Mucosa of gallbladder (tissue), 1 donor: ENCODE results near the gene LRRC61. TPM values are rescaled to one million over a fixed set of nuclear protein-coding genes. Genes with fewer than 3 reads are reported as not detected.

Source experiments
- DNase-seq: peaks from one replicate; pipeline ENCODE4 v3.0.0-alpha.2; 2020; ENCODE audit warnings: low spot score
- total RNA-seq: library from RNA; stranded (reverse); gene quantifications from one replicate; pipeline ENCODE4 v1.2.1, GENCODE V29; 2021
- donor health status: DM: no; HTN: no; CAD: no.

The LRRC61 gene
- total RNA-seq, 1 donor from 2014 or later: 11.7 TPM

DNA sequence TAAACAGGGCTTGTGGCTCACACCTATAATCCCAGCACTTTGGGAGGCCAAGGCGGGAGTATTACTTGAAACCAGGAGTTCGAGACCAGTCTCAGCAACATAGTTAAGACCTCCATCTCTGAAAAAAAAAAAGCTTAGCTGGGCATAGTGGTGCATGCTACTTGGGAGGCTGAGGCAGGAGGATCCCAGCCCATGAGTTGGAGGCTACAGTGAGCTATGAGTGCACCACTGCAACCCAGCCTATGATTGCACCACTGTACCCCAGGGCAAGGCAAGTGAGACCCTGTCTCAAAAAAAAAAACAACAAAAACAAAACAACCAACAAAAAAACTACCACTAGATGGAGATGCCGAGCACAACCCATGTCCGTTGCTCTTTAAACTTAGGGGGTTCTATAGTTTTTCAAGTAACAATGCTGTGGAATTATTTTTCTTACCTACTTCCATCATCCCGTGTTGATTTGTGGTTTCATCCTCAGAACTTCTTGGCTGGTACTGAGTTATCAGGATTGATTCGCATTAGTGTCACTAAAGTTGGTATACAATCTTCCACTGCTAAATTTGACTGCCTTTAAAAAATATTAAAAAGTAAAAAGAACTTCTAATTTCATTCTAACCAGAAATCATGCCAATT, 33.2 kb downstream of the LRRC61 start:
- no peak for DNase-seq

DNA sequence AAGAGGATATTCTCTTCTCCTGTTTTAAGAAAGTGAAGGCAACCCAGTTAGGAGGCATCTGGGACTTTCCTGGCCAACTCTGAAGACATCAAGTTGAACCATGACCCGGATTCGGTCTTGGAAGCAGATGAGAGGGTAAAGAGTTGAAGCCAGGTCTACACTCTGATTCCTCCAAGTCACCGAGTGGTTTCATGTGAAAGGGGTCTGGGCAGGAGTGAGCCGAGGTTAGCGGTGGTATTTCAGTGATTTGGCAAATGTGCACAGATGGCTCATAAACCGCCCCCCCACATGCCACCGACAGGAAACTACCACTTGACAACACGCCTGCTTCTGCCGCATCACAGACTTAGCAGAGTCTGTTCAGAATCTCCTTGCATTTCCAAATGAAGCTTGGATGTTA, 34.1 kb downstream of the LRRC61 start:
- DNase-seq: no peak

GRCh38 chr7:150357771-150358427, 34.7 kb downstream of the LRRC61 start:
- DNase-seq: no peak

- no peak for DNase-seq
These were observed 35.3 kb downstream of the LRRC61 start for GRCh38 chr7:150358433-150358832.

GRCh38 chr7:150358988-150359621, 36.0 kb downstream of the LRRC61 start:
- no peak for DNase-seq

GRCh38 chr7:150359622-150360362, 36.6 kb downstream of the LRRC61 start:
- DNase-seq: no peak

GRCh38 chr7:150360363-150361058, 37.4 kb downstream of the LRRC61 start:
- DNase-seq: no peak

DNA sequence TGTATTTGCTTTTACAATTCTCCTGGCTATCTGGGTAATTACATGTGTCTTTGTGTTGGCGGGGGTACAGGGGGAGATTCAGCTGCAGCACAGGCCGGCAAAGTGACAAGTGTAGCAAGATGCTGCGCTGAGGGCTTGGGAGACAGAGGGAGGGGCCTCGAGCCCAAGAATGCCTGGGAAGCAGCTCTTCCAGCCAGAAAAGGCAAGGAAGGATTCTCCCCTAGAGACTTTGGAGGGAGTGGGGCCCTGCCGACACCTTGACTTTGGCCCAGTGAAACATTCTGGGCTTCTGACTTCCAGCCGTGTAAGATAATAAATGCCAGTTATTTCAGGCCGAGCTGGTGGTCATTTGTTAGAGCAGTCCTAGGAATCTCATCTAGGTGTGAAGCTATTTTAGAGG, 38.2 kb downstream of the LRRC61 start:
- no peak for DNase-seq

DNA sequence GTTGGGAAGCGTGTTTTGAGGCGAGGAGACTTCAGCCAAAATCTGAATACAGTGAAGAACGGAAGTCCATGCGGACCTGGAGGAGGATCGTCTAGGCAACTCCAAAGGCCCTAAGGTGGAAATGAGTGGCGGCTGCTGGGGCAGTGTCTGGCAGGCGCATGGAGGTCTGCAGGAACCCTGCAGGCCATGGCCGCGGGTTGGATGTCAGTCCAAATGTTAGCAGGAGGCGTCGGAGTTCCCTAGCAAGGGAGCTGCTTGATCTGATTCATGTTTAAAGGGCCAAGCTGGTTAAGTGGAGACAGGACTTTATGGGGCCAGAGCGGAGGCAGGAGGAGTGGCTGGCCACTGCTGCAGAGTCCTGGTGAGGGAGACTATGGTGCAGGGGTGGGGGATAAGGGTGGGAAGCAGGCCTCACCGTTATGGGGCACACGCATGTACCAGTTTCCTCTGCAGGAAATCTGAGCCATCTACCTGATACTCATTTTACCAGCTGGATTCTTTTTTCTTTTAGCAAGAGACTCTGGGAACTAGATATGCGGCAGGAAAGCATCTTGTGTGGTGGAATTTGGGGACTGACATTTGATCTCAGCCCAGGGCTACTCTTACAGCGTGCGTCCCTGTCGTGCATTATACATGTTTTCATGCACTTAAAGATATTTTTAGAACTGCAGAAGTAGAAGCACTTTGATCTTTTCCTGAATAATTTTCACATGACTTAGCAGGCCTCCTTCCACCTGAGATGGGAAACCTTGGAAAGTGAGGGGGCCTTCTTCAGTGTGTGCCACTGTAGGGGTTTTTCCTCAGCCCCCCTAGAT, 38.9 kb downstream of the LRRC61 start:
- no peak for DNase-seq

DNA sequence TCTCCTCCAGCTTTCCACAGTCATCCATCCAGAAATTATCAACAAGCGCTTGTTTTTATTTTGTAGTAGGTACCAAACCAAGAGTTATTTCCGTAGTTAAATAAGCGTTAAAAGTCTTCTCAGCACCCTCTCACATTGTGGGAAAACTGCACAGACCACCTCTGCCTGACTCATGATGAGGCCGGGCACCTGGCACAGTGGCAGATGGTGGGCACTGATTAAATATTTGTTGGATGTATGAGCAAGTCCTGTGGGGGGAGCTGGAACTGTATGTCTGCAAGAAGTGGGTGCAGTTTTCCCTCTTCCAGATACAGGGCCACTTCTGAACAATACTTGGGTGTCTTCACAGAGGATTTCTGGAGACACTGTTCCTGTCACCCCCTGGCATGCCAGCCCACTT, 40.2 kb downstream of the LRRC61 start:
- no peak for DNase-seq

DNA sequence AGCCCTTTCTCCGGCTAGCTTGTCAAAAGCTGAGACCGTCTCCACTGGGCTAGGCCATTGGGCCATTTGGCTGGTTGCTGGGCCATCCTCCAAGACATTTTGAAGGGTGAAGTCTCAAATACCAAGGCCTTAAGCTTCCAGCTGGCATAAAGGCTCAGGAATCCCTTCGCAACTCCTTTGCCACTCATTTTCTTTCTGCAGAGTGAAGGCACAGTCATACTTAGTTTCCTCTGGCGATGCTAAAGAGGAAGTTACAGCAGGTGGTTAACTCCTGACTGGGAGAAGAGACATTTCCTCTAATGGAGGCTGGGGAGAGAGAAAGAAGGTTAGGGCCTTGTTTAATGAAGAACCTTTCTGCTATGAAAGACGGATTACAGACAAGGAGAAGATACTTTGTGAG, 40.7 kb downstream of the LRRC61 start:
- DNase-seq: no peak

DNA sequence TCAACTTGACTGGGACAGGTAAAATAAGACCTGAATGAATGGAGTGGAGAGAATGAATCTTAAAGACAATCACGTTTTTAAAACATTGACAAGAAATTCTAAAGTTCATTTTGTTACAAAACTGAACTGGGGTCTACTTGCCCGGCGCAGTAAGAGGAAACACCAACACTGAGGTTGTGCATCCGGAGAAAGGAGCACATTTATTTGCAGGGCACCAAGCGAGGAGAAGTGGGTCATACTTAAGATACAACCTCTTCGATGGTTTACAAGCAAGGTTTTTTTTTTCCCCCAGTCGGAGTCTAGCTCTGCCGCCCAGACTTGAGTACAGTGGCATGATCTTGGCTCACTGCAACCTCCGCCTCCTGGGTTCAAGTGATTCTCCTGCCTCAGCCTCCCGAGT, 42.0 kb downstream of the LRRC61 start:
- DNase-seq: no peak

- DNase-seq: no peak
These were observed 42.7 kb downstream of the LRRC61 start for GRCh38 chr7:150365673-150366398.

DNA sequence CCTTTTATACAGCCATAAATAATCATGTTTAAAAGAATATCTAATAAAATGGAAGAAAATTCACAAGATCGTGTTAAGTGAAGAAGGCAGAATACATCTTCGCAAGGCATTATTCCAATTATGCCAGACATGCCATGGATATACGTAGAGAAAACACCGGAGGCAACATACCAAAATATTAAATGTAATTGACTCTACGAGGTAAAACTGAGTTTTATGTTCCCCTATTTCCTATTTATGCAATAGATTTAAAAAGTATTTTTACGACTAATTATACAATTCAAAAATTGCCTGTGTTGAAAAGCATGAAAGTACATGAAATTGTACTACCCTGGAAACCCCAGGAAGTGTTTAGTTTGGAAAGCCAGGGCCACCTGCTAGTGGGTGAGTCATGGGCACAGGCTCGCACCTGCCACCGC, 44.5 kb downstream of the LRRC61 start:
- no peak for DNase-seq

GRCh38 chr7:150368096-150368883, 45.1 kb downstream of the LRRC61 start, which contains the start of gene REPIN1:
Gene REPIN1, plus strand, starts transcription at chr7:150368822. Its CDS starts 890 bp downstream, at chr7:150369712.
- DNase-seq: peak; percentile 92

DNA sequence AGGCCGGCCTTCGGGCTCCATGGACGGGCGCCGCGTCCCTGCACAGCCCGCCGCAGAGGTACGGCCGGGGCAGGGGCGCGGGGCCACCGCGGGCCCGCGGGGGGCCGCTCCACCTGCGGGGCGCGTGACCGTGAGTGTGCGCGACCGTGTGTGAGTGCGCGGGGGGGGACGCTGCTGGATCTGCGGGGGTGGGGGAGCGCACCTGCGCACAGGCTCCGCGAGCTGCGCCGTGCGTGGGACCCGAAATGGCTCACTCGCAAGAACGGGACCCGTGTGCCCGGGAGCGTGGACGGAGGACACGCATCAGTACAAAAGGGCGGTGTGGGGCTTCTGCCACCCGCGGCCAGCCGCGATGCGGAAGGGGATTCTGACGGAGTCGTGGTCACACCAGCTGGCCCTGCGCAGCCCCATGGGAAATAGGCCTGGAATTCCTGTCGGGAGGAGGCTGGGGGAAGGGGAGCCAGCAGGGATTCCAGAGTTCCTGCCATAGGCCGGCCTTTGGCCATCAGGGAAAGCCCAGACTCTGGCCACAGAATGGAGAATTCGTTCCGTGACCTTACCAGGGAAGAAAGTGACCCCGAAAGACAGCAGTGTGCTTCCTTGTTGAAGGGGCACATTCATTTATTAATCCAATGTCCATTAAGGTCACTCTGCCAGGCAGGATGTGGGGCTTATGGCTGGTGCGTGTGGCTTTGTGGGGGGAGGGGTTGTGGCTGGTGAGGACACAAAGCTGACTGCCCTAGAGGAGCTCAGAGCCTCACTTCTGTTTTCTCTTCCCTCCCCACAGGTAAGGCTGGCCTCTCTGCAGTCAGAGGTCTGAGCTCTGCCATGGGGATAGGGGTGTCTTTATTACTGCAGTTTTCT, 46.0 kb downstream of the LRRC61 start:
- peak; percentile 59 for DNase-seq

GRCh38 chr7:150369748-150370501, 46.8 kb downstream of the LRRC61 start:
- DNase-seq: no peak

GRCh38 chr7:150370612-150371071, 47.5 kb downstream of the LRRC61 start:
- DNase-seq: no peak
